GM21515 (cell line): Measurements from ENCODE around the gene KCTD13.
"Not testable (repeated sequence)": the region's sequence is repeated elsewhere in the genome, so short reads cannot be mapped to it uniquely, and the experiment has no call there.

Source experiments
- ATAC-seq: cut with Tn5 transposase; IDR thresholded peaks from one replicate; pipeline ENCODE4 v1.9.1; 2021; ENCODE audit not compliant: unreplicated experiment

Gene KCTD13

DNA sequence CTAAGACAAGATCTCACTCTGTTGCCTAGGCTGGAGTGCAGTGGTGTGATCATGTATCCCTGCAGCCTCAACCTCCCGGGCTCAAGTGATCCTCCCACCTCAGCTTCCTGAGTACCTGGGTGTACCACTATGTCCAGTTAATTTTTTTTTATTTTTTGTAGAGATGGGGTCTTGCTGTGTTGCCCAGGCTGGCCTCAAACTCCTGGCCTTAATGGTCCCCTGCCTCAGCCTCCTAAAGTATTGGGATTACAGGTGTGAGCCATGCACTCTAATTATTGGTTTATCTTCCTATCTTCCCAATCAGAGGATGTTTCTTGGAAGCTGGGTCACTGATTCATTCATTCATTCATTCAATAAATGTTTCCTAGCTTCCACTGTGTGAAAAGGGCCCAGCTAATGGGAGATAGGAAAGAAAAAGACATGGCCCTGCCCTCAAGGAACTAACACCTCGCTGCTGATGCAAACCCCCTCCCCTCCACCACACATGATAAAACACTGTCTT lies 17.3 kb downstream of the KCTD13 start:
- ATAC-seq = no peak

DNA sequence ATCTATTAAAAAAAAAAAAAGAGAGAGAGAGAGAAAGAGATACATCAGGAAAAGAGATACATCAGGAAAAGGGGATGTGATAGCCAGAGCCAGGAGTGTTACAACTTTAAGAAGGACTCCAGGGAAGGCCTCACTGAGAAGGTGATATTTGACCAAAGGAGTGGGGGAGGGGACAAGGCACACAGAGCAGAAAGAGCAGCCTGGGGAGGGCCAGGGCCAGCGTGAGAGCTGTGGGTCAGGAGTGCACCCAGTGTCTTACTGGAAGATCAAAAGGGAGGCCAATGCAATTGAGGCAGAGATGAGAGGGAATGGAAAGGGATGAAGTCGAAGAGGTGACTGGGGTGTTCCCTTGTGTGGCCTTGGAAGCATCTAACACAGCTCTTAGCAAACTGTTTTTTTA lies 18.1 kb downstream of the KCTD13 start:
- ATAC-seq = no peak

DNA sequence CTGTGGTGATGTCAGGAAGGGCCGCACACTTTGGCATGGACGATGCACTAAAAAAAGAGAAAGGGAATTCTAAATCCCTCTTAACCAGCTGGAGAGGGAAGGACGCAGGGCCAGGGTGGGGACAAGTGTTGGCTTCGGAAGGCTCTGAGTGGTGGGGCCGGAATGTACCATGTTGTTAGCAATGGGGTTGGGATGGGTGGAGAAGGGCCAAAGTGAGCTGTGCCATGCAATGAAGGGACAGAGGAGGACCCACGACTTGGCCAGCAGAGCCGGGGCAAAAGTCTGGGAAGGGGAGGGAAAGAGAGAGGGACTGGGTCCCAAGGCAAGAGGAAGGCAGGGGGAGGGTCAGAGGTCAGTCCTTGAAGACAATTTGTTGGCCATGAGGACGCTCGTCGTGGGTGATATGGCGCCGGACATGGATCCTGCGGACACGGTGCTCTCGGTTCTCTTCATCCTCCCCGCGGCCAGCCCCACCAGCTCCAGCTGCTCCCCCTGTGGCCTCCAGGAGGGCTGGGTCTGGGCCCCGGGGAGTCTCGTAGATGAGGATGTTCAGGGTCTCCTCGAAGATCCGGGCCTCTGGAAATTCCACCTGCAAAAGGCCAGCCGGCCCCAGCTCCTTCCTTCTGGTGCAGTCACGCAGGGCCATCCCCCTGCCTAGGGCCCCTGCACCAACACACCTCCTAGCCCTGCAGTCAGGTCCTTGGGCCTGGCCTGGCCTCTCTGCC lies 19.3 kb downstream of the KCTD13 start:
- no peak for ATAC-seq

DNA sequence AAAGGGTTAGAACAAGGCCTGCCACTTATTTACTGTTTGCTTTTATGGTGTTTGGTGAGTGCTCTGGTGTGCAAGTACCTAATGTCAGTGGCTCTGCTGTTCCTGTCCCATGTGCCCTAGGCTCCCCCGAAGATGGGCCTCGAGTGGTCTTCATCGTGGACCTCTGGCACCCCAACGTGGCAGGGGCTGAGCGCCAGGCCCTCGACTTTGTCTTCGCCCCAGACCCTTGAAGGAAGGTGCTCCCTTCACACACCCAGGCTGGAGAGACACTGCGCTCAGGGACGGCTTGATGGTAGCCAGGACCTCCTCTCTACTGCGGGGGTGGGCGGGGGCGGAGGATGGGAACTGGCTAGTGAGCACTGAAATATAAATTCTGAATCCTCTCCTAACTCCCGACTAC lies 20.4 kb downstream of the KCTD13 start:
- no peak for ATAC-seq

- no peak for ATAC-seq
These were observed 21.1 kb downstream of the KCTD13 start for GRCh38 chr16:29904947-29905346.

DNA sequence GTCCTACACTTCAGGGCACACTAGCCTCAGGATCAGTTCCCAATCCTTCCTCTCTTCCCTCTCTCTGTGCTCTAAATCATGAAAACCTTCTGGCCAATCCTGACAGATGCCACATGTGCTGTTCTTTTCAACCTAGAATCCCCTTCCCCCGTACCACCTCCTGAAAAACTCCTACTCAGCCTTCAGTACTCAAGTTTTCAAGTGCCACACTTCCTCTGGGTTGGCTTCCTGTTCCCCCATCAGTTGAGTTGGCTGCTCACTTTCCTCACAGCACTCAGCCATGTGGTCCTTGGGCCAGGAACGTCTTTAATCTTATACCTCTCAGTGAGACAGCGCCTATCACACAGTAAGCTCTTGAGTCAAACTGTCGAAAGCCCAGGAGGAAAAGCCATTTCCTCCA lies 22.4 kb downstream of the KCTD13 start:
- no peak for ATAC-seq

GRCh38 chr16:29901607-29901945 lies 24.4 kb downstream of the KCTD13 start:
- ATAC-seq = no peak

DNA sequence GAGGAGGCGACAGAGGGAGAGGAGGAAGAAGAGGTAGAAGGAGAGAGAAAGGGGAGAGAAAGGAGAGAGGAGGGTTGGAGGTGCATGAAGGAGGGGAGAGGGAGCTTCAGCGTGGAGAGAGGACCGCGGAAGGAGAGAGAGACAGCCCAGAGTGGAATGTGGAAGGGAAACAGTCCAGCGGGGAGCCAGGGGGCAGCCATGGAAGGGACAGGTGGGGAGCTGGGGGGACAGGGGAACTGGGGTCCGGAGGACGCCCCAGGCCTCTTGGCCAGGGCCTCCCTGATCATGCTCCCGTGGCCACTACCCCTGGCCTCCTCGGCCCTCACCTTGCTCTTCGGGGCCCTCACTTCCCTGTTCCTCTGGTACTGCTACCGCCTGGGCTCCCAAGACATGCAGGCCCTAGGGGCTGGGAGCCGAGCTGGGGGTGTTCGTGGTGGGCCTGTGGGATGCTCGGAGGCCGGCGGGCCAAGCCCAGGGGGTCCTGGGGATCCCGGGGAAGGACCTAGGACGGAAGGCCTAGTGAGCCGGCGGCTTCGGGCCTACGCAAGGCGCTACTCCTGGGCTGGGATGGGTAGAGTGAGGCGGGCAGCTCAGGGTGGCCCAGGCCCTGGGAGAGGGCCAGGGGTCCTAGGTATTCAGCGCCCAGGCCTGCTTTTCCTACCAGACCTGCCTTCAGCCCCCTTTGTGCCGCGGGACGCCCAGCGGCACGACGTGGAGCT lies 25.0 kb downstream of the KCTD13 start:
- ATAC-seq = no peak

DNA sequence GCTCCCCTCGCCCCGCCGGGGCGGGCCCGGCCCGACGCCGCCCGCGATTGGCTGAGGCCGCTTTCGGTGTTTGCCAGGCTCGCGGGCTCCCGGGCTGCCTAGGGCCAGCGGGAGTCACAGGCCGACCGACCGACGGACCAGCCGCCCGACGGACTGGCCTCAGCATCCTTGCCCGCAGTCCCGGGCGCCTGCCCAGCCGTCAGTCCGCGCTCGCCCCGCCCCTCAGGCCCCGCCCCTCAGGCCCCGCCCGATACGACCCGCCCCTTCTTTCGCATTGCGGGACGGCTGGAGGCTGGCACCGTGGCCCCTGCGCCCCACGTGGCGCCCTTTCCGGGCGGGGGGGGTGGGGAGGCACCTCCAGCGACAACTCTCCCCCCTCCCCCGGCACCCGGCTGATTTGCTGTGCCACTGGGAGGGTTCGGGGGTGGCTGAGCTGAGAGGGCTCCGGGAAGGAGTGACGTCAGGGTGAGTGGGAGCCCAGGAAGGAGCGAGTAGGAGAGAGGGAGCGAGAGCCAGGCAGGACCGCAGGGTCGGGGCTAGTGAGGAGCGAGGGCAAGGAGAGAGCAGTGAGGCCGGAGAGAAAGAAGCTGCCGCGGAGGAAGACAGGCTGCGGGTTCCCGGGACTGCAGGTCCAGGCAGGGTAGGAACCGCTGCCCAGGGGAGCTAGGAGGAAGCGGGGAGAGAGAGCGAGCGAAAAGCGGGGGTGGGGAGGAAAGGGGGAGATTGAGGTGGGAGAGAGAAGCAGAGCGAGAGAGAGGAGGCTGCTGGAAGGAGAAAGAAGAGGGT lies 25.7 kb downstream of the KCTD13 start, which contains the start of gene ASPHD1:
ASPHD1 (plus strand) TSS at position 387 of the 786 bp plus-strand sequence. CDS start 484 bp downstream, outside the sequence.
- no peak for ATAC-seq

- no peak for ATAC-seq
These were observed 26.4 kb downstream of the KCTD13 start, which contains the start of gene SEZ6L2 for GRCh38 chr16:29899516-29900101. Gene SEZ6L2, minus strand, starts transcription at chr16:29899550. Its CDS starts 531 bp downstream, at chr16:29899019.

DNA sequence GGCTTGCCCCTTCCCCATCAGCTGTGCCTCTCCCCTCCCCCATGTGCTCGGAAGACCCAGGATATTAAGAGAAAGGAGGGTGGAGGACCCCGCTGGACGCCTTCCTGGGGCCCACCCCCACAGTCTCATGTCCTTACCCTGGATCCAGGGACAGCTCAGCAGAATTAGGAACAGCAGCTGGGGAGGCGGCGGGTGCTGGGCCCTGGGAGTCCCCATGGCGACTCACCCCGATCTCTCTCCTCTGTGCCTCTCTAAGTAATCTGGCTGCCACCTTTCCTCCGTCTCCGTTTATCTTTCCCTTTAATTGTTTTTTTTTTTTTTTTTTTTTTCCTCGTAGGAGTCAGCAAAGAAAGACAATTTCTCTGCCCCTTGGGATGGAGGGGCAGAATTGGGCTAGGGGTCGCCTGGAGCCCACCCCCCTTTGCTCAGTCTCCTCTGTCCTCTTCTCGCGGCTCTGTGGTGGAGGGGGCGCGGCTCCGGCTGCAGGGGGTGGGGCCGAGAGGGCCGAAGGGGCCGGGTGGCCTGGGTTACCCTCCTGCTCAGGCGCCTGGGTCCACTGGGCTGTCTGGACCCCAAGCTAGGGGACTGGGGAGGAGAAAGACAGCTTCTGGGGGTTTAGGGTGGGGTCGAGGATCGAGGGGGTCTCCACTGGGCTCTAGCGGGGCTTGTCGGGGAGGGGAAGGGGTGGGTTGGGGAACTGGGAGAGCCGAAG lies 27.1 kb downstream of the KCTD13 start:
- ATAC-seq = no peak

DNA sequence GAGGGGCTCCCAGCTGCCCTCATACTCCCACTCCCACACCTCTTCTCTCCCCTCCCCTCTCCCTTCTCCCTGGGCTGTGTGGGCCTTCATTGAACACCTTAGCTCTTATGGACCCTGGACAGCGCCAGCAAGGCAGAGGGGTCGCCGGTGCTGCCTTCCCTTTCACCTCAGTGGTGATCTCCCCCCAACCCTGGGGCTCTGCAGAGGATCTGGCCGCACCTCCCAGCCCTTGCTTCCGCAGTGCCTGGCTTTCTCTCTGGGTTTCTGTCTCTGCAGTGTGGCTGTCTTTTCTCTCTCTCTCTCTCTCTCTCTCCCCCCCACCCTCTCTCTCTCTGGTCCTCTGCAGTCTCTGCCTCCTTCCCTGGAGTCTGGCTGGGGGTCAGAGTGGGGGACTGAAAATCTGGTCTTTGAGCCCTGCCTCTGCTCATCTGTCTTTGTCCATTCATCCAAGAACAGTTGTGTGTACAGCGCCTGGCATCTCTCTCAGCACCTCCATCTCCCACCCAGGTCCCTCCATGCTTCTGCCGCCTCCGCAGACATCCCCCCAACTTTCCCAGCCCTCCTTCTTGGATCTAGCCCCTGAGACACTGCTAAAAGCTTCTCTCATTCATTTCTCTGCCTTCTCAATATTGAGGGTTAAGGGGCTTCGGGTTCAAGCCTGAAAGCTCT lies 27.8 kb downstream of the KCTD13 start:
- no peak for ATAC-seq

DNA sequence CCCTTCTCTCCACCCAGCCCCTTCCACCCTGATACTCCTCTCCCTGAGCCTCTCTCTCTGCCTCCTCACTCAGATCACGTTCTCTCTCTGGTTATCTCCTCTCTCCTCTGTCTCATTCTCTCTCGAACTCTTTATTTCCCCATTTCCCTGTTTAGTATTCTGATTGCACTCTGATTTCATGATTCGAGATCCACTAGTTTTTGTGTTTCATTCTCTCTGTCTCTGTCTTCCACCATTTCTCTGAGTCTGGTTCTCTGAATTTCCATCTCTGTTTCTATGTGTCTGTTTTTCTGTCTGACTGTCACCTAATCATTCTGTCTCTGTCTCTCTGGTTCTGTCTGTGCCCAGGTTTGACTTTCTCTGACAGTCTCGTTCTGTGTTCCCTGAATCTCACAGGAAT lies 28.7 kb downstream of the KCTD13 start:
- no peak for ATAC-seq

DNA sequence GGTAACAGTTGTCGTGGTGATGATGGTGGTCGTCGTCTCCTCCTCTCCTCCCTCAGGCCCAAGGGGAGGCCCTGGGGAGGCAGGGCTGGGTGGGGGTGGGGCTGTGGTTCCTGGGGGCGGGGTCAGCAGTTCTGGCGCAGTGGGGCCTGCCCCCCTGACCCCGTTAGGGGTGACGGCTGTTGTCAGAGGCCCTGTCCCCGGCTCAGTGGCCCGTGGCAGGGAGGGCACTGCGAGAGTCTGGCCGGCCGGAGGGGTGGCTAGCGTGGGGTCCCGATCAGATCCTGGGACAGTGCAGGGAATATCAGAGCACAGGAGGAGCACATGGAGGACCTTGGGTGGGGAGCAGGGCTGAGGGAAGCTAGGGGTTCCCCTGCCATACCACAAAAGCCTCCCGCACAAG lies 29.2 kb downstream of the KCTD13 start:
- no peak for ATAC-seq

GRCh38 chr16:29894352-29894751 lies 31.7 kb downstream of the KCTD13 start:
- ATAC-seq = no peak

DNA sequence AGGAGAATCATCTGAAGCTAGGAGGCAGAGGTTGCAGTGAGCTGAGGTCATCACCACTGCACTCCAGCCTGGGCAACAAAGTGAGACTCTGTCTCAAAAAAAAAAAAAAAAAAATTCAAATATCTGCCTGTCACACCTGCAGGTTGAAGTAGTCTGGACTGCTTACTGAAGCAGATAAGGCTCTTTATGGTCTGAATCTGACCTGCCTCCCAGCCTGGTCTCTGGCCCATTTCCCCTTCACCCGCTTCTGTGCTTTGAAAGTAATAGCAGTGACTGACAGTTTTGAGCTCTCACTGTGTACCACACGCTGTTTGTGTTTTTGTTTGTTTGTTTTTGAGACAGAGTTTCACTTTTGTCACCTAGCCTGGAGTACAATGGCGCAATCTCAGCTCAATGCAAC lies 32.5 kb downstream of the KCTD13 start:
- ATAC-seq = no peak

- no peak for ATAC-seq
These were observed 33.6 kb downstream of the KCTD13 start for GRCh38 chr16:29892458-29892813.

DNA sequence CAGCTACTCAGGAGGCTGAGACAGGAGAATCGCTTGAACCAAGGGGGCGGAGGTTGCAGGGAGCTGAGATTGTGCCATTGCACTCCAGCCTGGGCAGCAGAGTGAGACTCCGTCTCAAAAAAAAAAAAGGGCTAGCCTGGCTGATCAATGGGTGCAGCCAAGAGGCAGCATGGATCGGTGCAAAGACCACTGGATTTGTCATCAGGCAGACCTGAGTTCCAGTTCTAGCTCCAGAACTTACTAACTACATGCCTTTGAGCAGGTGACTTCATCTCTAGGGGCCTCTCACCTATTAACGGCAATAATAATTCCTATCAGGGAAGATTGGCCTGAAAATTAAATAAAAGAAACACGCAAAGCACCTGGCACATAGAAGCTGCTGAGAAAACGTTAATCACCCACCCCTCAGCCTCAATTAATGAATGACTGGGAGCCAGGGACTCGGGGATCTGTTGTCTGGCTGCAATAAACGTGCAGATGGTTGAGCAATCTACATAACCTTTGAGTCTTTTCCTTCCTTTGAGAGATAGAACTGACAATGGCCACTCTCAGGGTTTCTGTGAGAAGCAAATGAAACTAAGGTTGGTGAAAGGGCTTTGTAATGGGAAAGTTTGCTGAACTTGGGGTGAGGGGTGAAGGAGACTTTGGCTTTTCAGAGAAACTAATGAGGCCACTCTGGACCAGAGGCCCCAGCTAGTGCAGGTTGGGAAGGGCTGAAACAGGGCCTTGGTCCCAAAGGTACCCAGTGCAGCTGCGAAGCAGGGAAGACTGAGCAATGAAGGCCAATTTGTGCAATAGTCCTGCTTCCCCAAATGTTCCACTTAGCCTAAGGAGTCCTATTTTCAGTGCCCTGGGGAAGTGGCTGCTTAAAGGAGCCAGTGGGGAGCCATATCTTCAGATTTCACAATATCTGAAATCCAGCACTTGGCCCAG lies 34.2 kb downstream of the KCTD13 start:
- ATAC-seq = no peak

DNA sequence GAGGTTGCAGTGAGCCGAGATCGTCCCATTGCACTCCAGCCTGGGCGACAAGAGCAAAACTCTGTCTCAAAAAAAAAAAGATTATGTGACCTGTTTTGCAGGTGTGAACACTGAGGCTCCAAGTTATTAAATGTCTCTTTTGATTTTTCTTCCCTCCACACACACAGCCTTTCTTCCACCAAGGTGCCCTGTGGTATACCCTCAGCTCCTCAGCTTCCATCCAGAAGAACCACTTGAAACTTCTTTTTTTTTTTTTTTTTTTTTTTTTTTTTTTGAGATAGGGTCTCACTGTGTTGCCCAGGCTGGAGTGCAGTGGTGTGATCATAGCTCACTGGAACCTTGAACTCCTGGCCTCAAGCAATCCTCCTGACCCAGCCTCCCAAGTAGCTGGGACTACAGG lies 36.7 kb downstream of the KCTD13 start:
- not testable (repeated sequence) for ATAC-seq
